Measurements from ENCODE around the gene RAP1GAP2.
A peak's percentile ranks its signal among the peaks of the same experiment; 100 is the strongest.
"Not testable (repeated sequence)": the region's sequence is repeated elsewhere in the genome, so short reads cannot be mapped to it uniquely, and the experiment has no call there.

RAP1GAP2 gene

DNA sequence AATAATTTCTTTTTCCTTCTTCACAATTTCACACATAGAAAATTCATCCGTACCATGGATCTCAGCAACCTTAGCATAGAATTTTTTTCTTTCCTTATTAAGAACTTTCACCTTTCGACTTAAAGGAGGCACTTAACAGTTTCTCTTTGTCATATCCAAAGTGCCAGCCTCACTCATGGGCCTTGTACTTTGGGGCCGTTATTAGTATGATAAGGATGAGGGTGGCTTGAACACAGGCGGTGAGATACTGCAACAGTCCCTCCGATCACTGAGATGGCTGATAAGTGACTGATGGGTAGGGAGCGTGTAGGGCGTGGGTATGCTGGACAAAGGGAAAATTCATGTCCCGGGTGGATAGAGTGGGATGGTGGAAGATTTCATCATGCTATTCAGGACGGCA lies 181.9 kb downstream of the RAP1GAP2 start:
- FAIRE-seq: no peak

GRCh38 chr17:2978991-2979390 lies 182.8 kb downstream of the RAP1GAP2 start:
- FAIRE-seq: no peak

- FAIRE-seq: no peak
These were observed 184.1 kb downstream of the RAP1GAP2 start for GRCh38 chr17:2980211-2980903.

DNA sequence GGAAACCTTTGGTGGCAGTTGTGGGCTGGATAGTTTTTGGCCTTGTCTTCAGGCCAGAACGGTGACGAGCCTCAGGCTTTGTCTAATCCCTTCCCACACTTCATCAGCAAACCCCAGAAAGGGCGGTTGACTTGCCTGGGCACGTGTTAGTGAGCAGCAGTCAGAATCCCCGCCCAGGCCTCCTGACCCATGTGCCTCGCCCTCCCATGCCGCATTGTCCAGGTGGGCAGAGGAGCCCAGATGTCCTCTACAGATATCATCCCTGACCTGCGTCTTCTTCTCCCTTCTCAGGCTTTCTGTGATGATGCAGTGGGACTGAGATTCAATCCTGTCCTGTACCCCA lies 184.6 kb downstream of the RAP1GAP2 start:
- no peak for FAIRE-seq

DNA sequence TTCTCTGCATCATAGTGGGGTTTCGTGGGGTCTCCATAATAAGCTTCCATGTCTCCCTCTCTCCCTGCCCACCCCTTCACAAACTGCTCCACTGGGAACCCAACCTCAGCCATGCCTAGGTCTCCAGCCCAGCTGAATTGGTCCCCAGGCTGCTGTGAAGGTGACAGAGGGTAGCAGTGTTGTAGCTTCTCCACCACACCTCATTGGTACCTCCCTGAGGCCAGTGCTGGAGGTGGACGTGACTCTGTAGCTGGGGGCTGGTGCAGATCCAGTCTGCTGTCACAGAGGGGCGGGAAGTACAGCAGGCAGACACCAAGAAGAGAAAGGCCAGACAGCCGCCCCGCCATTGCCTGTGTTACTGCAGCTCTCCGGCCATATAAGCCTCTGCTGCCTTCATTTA lies 185.1 kb downstream of the RAP1GAP2 start:
- no peak for FAIRE-seq

- peak; percentile 56 for FAIRE-seq
These were observed 186.6 kb downstream of the RAP1GAP2 start for GRCh38 chr17:2982854-2983253.

GRCh38 chr17:2983255-2983654 lies 187.0 kb downstream of the RAP1GAP2 start:
- FAIRE-seq: peak; percentile 24

DNA sequence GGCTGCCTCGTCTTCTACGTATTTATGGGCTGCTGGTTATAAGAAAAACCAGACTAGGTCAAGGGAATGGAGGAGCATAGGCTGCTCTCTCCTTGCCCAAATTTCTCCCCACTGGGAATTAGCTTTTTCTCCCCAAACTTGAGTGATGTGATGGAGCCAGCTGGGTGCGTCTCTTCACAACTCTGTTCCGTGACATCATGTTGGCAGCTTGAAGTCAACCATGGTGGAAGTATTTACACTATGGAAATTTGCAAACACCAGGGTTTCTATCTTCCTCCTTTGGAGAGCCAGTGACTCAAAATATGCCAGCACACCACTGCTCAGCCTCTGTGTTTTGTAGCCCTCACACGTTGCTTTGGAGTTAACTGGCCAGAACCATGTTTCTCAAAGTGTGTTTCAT lies 189.1 kb downstream of the RAP1GAP2 start:
- no peak for FAIRE-seq

DNA sequence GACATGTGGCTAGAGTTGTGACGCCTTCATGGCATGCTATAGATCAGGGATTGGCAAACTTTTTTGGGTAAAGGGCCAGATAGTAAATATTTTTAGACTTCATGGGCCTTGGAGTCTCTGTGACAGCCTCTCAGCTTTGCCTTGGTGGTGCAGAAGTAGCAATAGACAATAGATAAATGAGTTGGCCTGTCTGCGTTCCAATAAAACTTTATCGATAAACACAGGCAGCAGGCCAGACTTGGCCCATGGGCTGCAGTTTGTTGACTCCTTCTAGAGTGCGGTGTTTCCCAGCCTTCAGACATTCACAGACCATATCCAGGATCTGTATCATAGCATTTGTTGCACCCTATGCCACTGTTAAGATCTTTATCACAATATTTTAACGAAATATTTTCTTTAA lies 190.7 kb downstream of the RAP1GAP2 start:
- no peak for FAIRE-seq

DNA sequence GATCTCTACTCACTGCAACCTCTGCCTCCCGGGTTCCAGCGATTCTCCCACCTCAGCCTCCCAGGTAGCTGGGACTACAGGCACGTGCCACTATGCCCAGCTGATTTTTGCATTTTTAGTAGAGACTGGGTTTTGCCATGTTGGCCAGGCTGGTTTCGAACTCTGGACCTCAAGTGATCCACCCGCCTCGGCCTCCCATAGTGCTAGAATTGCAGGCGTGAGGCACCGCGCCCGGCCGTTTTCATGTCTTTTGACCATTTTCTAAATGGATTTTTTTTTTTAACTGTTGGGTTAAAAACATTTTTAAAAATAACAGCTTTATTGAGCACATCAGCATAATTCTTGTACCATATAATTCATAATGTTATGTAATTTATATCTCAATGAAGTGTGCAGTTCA lies 193.2 kb downstream of the RAP1GAP2 start:
- FAIRE-seq: not testable (repeated sequence)

DNA sequence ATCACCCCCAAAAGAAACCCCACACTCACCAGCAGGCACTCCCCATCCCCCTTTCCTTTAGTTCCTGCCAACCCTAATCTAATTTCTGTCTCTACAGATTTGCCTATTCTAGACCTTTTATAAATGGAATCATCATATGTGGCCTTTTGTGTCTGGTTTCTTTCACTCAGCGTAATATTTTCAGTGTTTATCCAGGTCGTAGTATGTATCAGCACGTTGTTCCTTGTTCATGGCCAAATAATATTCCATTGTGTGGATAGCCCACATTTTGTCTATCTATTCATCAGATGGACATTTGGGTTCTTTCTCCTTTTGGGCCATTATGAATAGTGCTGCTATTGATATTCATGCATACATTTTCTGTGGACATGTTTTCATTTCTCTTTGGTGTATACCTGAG lies 193.6 kb downstream of the RAP1GAP2 start:
- no peak for FAIRE-seq

DNA sequence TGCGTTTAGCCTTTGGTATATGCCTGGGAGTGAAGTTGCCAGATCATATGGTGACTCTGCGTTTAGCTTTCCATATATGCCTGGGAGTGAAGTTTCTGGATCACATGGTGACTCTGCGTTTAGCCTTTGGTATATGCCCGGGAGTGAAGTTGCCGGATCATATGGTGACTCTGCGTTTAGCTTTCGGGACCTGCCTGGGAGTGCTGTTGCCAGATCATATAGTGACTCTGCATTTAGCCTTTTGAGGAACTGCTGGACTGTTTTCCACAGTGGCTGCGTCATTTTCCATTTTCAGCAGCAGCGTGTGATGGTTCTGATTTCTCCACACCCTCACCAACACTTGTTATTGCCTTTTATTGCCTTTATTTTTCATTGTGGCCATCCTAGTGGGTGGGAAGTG lies 194.2 kb downstream of the RAP1GAP2 start:
- FAIRE-seq: no peak

GRCh38 chr17:2991396-2992180 lies 195.3 kb downstream of the RAP1GAP2 start:
- not testable (repeated sequence) for FAIRE-seq

DNA sequence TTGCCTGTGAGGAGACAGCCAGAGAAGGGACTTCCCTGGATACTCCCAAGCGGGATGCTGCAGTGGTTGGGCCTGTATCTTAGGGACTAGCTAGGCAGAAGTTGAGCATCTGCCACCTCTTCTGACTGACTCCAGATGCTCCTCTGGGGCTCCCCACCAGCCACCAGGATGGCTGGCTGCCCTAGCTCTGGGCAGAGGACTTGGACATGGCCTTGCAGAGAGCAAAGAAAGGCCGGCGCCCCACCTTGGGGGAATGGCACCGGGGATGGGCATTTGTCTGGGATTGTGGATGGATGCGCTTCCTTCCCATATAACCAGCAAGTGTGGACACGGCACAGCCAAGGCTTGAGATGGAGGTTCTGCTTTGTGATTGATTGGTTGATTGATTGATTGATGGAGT lies 198.2 kb downstream of the RAP1GAP2 start:
- no peak for FAIRE-seq

GRCh38 chr17:2995377-2995776 lies 199.1 kb downstream of the RAP1GAP2 start:
- no peak for FAIRE-seq

DNA sequence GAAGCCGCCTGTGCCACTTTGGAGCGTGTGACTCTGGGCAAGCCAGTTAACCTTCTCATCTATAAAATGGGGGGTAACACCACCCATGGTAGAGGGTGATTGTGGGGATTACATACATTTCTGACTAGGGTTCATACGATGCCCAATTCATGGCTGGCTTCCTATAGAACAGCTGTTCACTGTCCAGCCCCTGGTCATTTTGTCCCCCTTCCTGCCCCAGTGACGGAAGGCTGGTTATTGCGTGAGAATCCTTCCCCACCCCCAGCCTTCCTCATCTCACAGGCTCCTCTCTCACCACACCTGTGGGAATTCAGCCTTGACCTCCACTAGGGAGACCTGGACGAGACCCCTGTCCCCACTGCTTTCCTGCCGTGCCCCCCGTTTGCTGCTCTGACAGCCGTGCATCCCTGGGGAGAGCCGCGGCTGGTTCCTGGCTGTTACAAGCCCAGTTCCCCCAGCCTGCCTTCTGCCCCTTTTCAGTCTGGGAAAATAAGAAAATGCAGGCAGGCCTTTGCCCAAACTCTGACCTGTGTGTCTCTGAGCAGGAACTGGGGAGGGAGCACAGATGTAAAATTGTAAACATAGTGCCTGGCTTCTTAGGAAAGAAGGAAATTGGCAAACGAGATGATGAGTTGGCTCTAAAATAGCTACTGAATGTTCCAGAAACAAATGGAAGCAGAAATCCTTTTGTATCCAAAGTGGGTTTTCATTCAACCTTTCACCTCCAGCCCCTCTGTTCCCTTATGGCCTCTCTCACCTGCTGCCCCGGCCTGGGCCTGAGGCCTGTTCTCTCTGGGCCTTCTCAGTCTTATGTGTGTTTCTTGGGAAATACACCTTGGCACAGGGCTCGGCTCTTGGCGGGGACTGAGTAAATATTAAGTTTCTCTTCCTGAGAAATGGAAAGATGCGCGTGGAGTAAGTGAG lies 199.9 kb downstream of the RAP1GAP2 start:
- FAIRE-seq: no peak

DNA sequence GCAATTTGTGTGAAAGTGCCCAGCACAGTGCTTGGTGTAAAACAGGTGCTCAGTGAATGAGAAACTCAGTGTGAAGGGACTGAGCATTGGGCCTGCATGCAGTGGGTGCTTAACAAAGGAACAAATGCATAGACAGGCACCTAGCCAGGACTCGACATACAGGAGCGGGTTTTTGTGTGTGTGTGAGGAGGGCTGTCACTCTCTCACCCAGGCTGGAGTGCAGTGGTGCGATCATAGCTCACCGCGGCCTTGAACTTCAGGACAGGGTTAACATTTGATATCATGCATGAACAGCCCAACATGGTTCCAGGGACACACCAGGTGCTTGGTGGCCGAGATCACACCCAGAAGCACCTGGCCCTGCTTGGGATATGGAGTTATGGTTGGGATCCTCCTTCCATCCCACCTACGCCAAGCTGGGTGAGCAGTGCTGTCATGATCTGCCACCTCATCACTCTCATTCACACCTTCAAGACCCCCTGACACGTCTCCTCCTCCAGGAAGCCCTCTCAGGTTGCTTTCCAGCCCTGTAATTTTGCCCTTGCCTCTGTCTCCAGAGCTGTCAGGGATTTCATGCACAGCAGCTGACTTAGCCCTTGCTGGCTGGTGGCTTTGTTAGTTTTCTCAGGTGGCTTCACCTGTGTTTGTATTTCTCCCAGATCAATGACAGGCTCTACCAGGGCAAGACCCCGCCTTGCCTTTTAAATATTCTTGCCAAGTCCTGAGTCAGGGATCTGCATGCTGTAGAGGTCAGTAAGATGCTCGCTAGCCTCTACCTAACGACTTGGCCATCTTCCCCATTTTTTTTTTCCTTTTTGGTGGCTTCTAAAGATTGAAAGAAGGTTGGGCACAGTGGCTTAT lies 200.8 kb downstream of the RAP1GAP2 start:
- no peak for FAIRE-seq

- FAIRE-seq: not testable (repeated sequence)
These were observed 202.2 kb downstream of the RAP1GAP2 start for GRCh38 chr17:2998469-2998901.

GRCh38 chr17:3002538-3003295 lies 206.5 kb downstream of the RAP1GAP2 start:
- no peak for FAIRE-seq

GRCh38 chr17:3003296-3004149 lies 207.3 kb downstream of the RAP1GAP2 start:
- no peak for FAIRE-seq

Measured in islet of Langerhans (tissue), 1 donor.